Activated T-cell treated with anti-CD3 and anti-CD28 coated beads, Interleukin-2, amount 50 U/mL, for 4 hours (primary cell): ENCODE data around the gene PLOD1. TPM values are rescaled to one million over a fixed set of nuclear protein-coding genes. Genes with fewer than 3 reads are reported as not detected.

ENCODE experiments used
- total RNA-seq, 3 donors: library from RNA; stranded (reverse); gene quantifications; one replicate each; pipeline ENCODE4 v1.2.1, GENCODE V29; 2021

PLOD1 gene
- total RNA-seq, 3 donors from 2014 or later: 11.8 to 20.4 (median 16.1) TPM

Other genes with a start within 250 kb of the PLOD1 start
- under 1 TPM; 0.03 to 0.08 (median 0.05) TPM for gene DRAXIN, start 243.0 kb upstream of the PLOD1 start, total RNA-seq
- 1 to 10 TPM; 6.5 to 7.8 (median 7.1) TPM for gene AGTRAP, start 198.6 kb upstream of the PLOD1 start, total RNA-seq
- not detected for gene C1orf167, start 172.5 kb upstream of the PLOD1 start, total RNA-seq
- gene MTHFR, start 128.8 kb upstream of the PLOD1 start, total RNA-seq: 10 to 100 TPM; 13.1 to 17.0 (median 14.9) TPM
- gene CLCN6, start 128.5 kb upstream of the PLOD1 start, total RNA-seq: 10 to 100 TPM in 2 of 3 donors, 1 to 10 TPM in 1; 8.6 to 13.5 (median 10.7) TPM
- gene NPPA, start 86.9 kb upstream of the PLOD1 start, total RNA-seq: not detected
- not detected for gene NPPB, start 75.8 kb upstream of the PLOD1 start, total RNA-seq
- gene KIAA2013, start 8.3 kb upstream of the PLOD1 start, total RNA-seq: 10 to 100 TPM; 31.4 to 39.3 (median 35.0) TPM
- 100 to 1,000 TPM in 1 of 3 donors, 10 to 100 TPM in 2; 96.2 to 105 (median 96.7) TPM for gene MFN2, start 45.7 kb downstream of the PLOD1 start, total RNA-seq
- 10 to 100 TPM; 51.9 to 58.3 (median 53.2) TPM for gene MIIP, start 84.8 kb downstream of the PLOD1 start, total RNA-seq
- gene TNFRSF8, start 128.6 kb downstream of the PLOD1 start, total RNA-seq: 10 to 100 TPM; 13.7 to 17.5 (median 14.9) TPM
- 100 to 1,000 TPM; 218 to 255 (median 229) TPM for gene TNFRSF1B, start 232.3 kb downstream of the PLOD1 start, total RNA-seq